Central memory CD8-positive, alpha-beta T cell (primary cell): ENCODE measurements around the gene EXT2.

Experiments
- ATAC-seq: fragments of 150-1000 bp; cut with Tn5 transposase; replicated peaks from 2 replicates; pipeline ENCODE4 v1.10.0; 2022; ENCODE audit warnings: mild to moderate bottlenecking, moderate FRiP score, moderate number of reproducible peaks; ENCODE audit not compliant: poor library complexity, severe bottlenecking; ENCODE audit errors: extremely low read depth
- DNase-seq, 2 donors: peaks; one replicate each; pipeline ENCODE4 v3.0.0; 2021; ENCODE audit warnings: low spot score in 2 of 2
- H3K27ac Mint-ChIP-seq: one replicate; pipeline ENCODE4 v1.8.0; 2022; ENCODE audit warnings: low read depth, mild to moderate bottlenecking, moderate library complexity, mixed read lengths
- H3K27me3 Mint-ChIP-seq: one replicate; pipeline ENCODE4 v1.8.0; 2022; ENCODE audit warnings: mixed read lengths
- H3K36me3 Mint-ChIP-seq: one replicate; pipeline ENCODE4 v1.8.0; 2022; ENCODE audit warnings: mild to moderate bottlenecking, moderate library complexity, mixed read lengths; ENCODE audit not compliant: insufficient read depth
- H3K4me1 Mint-ChIP-seq: one replicate; pipeline ENCODE4 v1.8.0; 2022; ENCODE audit warnings: mixed read lengths
- H3K4me3 Mint-ChIP-seq: one replicate; pipeline ENCODE4 v1.8.0; 2022; ENCODE audit warnings: mild to moderate bottlenecking, moderate library complexity, mixed read lengths
- H3K9me3 Mint-ChIP-seq: one replicate; pipeline ENCODE4 v1.8.0; 2022; ENCODE audit warnings: mixed read lengths

EXT2 gene

DNA sequence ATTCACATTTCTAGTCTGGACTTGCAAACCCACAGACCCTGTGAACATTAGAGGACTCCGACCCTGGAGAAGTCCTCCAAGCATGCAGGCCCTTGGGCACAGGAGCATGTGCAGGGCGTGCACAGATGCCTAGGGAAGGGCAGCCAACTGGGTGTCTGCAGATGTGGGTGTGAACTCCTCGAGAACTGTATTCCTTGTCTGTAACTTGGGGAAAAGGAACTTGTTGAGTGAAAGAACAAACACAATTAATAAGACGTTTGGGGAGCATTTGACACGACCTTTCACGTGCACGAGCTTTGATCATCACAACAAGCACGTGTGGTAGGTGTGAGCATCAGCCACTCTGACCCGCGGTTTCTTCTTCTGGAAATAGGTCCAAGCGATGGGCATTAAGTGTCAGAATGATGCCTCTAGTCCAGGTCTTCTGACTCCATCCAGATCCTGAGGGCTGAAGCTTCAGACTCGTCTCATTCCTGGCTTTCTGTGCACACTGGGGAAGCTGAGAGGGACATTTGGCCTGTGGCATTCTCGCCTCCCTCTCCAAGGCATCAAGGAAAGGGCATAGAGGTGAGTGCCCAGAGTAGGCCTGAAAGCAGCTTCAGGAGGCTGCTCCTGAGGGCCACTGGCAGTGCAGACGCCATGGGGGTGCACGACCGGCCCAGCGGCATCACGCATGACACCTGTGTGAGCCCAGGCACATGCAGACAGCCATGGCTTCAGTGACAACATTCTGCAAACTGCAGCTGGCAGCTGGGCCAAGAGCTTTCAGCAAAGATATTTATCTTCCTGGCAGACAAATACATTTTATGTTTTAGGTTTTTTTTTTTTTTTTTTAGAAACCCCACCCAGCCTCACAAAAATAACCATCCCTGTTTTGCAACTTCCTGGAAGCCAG lies 182.0 kb downstream of the EXT2 start:
- Mint-ChIP-seq H3K27ac (no peak overlapping the region), H3K36me3 (peaks cover 1% of the 10 kb centered on the region)

DNA sequence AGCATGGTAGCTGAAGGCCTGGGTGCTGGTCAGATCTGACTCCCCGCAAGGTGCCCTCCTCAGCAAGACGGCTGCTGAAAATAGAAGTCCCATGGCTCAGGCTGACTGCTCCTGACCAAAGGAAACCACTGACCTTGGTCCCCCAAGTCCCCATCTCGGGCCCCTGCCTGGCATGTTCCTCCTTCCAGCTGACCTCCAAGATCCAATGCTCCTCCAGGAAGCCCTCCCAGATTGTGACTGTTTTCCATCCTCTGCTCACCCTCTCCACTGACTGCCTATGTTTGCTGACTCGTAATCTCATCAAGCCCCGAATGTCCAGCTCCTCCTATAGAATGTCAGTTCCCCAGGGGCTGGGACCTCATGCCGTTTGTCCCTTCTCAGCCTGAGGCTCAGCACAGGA lies 184.0 kb downstream of the EXT2 start:
- Mint-ChIP-seq H3K27ac (no peak overlapping the region), H3K36me3 (peaks cover 1% of the 10 kb centered on the region), H3K27me3 (peaks cover 11% of the 10 kb centered on the region), H3K4me1 (no peaks in the 10 kb centered on the region), H3K9me3 (no peaks in the 10 kb centered on the region), H3K4me3 (no peak overlapping the region)
- ATAC-seq (no peak), DNase-seq (no peak)

More for the DNA sequence above, 182.0 kb downstream of the EXT2 start:
- no peak for ATAC-seq
- Mint-ChIP-seq H3K9me3 (no peaks in the 10 kb centered on the region), H3K4me3 (no peak overlapping the region), H3K27me3 (peaks cover 11% of the 10 kb centered on the region), H3K4me1 (no peaks in the 10 kb centered on the region)
- DNase-seq = no peak

DNA sequence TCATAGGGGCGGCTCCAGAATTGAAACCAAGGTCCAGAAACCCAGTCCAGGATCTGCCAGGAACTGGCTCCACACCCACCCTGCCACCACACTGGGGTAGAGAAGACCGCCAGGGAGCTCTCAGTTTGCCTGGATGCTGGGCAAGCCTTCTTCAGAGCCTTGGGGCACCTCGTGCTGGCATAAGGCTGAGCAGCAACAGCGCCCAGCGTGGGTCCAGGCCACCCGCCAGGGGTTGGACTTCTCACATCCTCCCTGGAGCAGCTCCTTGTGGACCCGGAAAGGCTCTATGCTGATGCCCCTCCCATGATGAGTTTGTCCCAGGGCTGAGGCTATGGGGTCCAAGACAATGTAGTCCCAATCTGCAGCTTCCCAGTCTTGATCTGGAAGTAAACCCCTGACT lies 184.8 kb downstream of the EXT2 start:
- no peaks in the 10 kb centered on the region for H3K9me3 Mint-ChIP-seq
- H3K27ac Mint-ChIP-seq = no peak overlapping the region
- no peaks in the 10 kb centered on the region for H3K4me1 Mint-ChIP-seq
- H3K27me3 Mint-ChIP-seq = peaks cover 11% of the 10 kb centered on the region
- H3K36me3 Mint-ChIP-seq = peaks cover 3% of the 10 kb centered on the region
- DNase-seq = no peak
- ATAC-seq = no peak
- no peak overlapping the region for H3K4me3 Mint-ChIP-seq

DNA sequence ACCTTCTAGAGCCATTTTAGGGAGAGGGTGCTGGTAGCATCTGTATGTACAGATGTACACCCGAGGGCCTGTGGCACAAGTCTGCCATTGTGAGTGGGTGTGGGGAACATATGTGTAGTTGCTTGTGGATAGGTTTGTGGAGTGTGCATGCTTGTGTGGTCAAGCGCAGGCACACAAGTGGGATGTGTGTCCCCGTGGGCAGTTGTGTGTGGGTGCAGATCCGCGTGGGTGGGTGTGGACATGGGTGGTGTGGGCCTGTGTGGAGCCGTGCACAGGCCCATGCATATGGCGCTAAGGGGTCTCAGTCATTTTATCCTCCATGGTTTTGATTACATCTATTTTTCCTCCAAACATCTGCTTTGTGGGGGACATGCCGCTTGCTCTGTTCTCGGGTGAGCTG lies 185.7 kb downstream of the EXT2 start:
- Mint-ChIP-seq H3K4me1 (no peaks in the 10 kb centered on the region), H3K4me3 (no peak overlapping the region), H3K27ac (no peak overlapping the region), H3K36me3 (peaks cover 5% of the 10 kb centered on the region), H3K27me3 (peaks cover 13% of the 10 kb centered on the region), H3K9me3 (no peaks in the 10 kb centered on the region)
- DNase-seq (no peak), ATAC-seq (no peak)

DNA sequence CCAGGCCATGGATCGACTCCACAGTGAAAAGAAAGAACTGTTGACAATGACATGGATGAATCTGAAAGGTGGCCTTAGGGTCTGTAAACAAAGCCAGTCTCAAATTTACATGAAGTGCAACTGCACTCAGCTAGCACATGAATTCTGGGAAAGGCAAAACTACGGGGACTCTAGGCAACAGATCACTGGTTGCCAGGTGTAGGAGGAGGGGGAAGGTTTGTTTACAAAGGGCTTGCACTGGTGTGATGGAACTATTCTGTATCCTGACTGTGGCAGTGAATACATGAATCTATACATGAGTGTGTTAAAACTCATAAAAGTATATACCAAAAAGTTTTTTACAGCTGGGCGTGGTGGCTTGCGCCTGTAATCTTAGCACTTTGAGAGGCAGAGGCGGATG lies 187.1 kb downstream of the EXT2 start:
- Mint-ChIP-seq H3K4me1 (no peaks in the 10 kb centered on the region), H3K9me3 (no peaks in the 10 kb centered on the region), H3K27me3 (peaks cover 18% of the 10 kb centered on the region), H3K27ac (no peak overlapping the region), H3K36me3 (peaks cover 5% of the 10 kb centered on the region), H3K4me3 (no peak overlapping the region)
- DNase-seq = no peak
- no peak for ATAC-seq

DNA sequence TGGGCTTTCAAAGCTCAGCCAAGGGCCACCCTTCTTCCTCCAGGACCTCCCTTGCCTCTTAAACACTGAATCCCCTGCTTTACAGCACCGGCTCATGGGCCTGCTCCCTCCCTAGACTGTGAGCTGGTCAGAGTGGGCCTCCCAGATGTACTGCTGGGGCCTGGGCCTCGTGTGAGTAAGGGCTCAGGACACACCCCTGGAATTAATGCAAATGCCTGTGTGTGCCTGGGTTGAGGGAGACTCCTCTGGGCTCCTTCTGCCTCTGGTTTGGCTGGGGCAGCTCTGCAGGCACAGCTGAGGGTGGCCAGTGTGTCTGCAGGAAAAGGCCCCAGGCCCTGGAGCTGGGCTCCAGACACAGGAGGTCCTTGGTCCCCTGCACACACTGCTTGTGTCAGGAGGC lies 190.3 kb downstream of the EXT2 start:
- Mint-ChIP-seq H3K4me3 (no peak overlapping the region), H3K9me3 (no peaks in the 10 kb centered on the region), H3K27me3 (peaks cover 24% of the 10 kb centered on the region), H3K36me3 (peaks cover 5% of the 10 kb centered on the region), H3K4me1 (no peaks in the 10 kb centered on the region), H3K27ac (no peak overlapping the region)
- ATAC-seq = no peak
- no peak for DNase-seq

DNA sequence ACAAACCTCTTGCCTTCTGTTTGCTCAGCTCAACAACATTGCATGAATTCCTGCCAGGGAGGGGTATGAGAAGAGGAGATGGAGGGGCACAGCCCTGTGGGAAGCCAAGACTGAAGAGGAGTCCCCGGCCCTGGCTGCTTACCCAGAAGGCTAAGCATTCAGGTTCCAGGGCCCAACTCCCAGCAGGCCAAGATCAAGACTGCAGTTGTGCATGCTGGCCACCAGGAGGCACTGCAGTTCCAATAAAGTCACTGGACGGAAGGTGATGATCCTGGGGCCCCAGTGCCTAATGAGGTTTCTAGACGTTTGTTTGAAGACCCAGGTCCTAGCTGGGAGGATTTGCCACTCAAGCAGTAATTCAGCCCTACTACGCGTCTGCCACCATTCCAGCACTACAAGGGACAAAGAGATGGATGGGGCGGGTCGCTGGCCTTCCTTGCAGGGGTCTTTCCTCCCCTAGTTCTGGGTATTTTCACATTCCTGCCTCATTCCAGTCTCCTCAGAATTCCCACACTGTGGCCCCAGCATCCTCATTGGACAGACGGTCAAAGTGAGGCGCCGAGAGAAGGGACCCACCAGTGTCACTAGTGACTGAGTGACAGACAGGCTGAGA lies 190.9 kb downstream of the EXT2 start:
- no peaks in the 10 kb centered on the region for H3K9me3 Mint-ChIP-seq
- DNase-seq (peak in 1 of 2 donors; percentile 32), ATAC-seq (peak; percentile 49)
- H3K4me1 Mint-ChIP-seq = no peaks in the 10 kb centered on the region
- peaks cover 5% of the 10 kb centered on the region for H3K36me3 Mint-ChIP-seq
- no peak overlapping the region for H3K27ac Mint-ChIP-seq
- H3K27me3 Mint-ChIP-seq = peaks cover 19% of the 10 kb centered on the region
- H3K4me3 Mint-ChIP-seq = no peak overlapping the region

DNA sequence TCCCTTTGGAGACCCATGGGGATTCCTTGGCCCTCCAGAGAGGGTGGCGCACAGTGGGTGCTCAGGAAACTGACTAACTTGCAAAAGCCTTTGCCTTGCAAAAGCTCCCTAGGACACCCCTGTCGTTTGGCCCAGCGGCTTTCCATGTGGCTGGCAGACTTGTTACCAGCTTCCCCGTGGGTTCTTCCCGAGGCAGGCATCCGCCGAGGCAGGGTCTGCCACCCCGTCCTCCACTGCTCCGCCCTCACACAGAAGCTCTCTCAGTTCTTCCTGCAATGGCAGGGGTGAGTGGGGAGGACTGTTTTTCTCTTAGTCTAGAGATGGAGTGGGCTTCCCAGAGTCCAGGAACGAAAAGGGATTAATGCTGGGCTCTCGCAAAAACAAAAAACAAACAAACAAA lies 191.4 kb downstream of the EXT2 start:
- H3K27me3 Mint-ChIP-seq = peaks cover 17% of the 10 kb centered on the region
- no peak overlapping the region for H3K4me3 Mint-ChIP-seq
- no peaks in the 10 kb centered on the region for H3K4me1 Mint-ChIP-seq
- H3K9me3 Mint-ChIP-seq = no peaks in the 10 kb centered on the region
- H3K27ac Mint-ChIP-seq = no peak overlapping the region
- DNase-seq = no peak
- ATAC-seq = no peak
- H3K36me3 Mint-ChIP-seq = peaks cover 5% of the 10 kb centered on the region

DNA sequence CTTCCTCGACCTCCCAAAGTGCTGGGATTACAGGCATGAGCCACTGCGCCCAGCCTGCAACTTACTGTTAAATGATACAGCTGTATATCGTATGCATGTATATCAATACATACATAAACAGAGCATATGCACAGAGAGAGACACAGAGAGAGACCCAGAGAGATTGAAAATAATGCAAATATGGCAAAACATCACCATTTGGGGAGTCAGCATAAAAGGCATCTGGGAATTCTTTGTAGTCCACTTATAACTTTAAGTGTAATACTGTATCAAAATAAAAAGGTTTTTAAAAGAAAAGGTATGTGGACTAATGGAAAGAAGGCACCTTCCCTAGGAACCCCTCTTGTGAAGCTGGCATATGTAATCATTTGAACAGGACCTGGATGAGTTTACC lies 192.7 kb downstream of the EXT2 start:
- Mint-ChIP-seq H3K9me3 (no peaks in the 10 kb centered on the region), H3K27me3 (peaks cover 17% of the 10 kb centered on the region), H3K4me3 (no peak overlapping the region), H3K36me3 (peaks cover 3% of the 10 kb centered on the region), H3K27ac (no peak overlapping the region), H3K4me1 (no peaks in the 10 kb centered on the region)
- DNase-seq = no peak
- ATAC-seq = no peak

DNA sequence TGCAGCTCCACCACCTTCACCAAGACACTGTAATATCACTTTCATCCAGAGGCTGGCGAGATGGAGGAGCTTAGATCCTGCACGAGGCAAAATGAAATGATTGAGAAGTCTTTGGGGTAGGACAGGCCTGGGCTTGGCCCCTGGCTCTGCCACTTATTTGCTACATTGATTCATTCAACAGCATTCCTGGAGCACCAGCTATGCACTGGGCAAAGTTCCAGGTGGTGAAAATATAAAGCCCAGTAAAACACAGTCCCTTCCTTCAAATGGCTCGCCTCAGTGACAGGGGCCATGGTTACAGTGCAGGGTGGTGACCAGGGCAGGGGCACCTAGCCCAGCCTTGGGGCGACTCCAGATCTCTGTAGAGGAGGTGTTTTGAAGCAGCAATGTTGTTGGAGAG lies 194.7 kb downstream of the EXT2 start:
- H3K27ac Mint-ChIP-seq = no peak overlapping the region

More for the DNA sequence above, 194.7 kb downstream of the EXT2 start:
- DNase-seq (no peak), ATAC-seq (no peak)
- H3K36me3 Mint-ChIP-seq = peaks cover 2% of the 10 kb centered on the region
- no peak overlapping the region for H3K4me3 Mint-ChIP-seq
- no peaks in the 10 kb centered on the region for H3K9me3 Mint-ChIP-seq
- peaks cover 17% of the 10 kb centered on the region for H3K27me3 Mint-ChIP-seq
- no peaks in the 10 kb centered on the region for H3K4me1 Mint-ChIP-seq
